Naive B cell (primary cell): ENCODE results near the gene GATAD2A. TPM values are rescaled to one million over a fixed set of nuclear protein-coding genes. Genes with fewer than 3 reads are reported as not detected.
"Not testable (repeated sequence)": the region's sequence is repeated elsewhere in the genome, so short reads cannot be mapped to it uniquely, and the experiment has no call there.

Experiments
- ATAC-seq, 2 donors: fragments of 150-1000 bp; cut with Tn5 transposase; 2 replicates each; pipeline ENCODE4 v1.10.0; 2021; ENCODE audit warnings: low read depth in 2 of 2, mild to moderate bottlenecking in 2 of 2, moderate library complexity in 2 of 2
- DNase-seq: peaks from one replicate; pipeline ENCODE4 v3.0.0; 2022
- H3K27ac Mint-ChIP-seq, 6 donors: one replicate each; pipeline ENCODE4 v1.8.0; 2020 to 2022; ENCODE audit warnings: mild to moderate bottlenecking in 6 of 6, mixed read lengths in 6 of 6, moderate library complexity in 5 of 6, inconsistent platforms in 2 of 6
- H3K27me3 Mint-ChIP-seq, 3 donors: one replicate each; pipeline ENCODE4 v1.8.0; 2021 to 2022; ENCODE audit warnings: mixed read lengths in 3 of 3, mild to moderate bottlenecking in 1 of 3
- H3K36me3 Mint-ChIP-seq, 2 donors: one replicate each; pipeline ENCODE4 v1.8.0; 2020 to 2022; ENCODE audit warnings: mixed read lengths in 2 of 2, inconsistent platforms in 1 of 2, mild to moderate bottlenecking in 1 of 2
- H3K4me1 Mint-ChIP-seq, 3 donors: one replicate each; pipeline ENCODE4 v1.8.0; 2020 to 2022; ENCODE audit warnings: mixed read lengths in 3 of 3, inconsistent platforms in 1 of 3, mild to moderate bottlenecking in 1 of 3, moderate library complexity in 1 of 3
- H3K4me3 Mint-ChIP-seq, 8 donors: one replicate each; pipeline ENCODE4 v1.8.0; 2020 to 2022; ENCODE audit warnings: mild to moderate bottlenecking in 8 of 8, mixed read lengths in 8 of 8, moderate library complexity in 8 of 8, inconsistent platforms in 2 of 8
- H3K9me3 Mint-ChIP-seq, 7 donors: one replicate each; pipeline ENCODE4 v1.8.0; 2020 to 2022; ENCODE audit warnings: mixed read lengths in 7 of 7, mild to moderate bottlenecking in 5 of 7, inconsistent platforms in 2 of 7, moderate library complexity in 1 of 7
- polyA plus RNA-seq, 6 donors: library from polyadenylated mRNA; unstranded; fragments of 300-500 nt; fragmentation: Illumina TruSeq; gene quantifications; one replicate each; pipeline ENCODE4 v1.2.3, GENCODE V29; 2021; ENCODE audit warnings: low read depth in 6 of 6

The GATAD2A gene
- polyA plus RNA-seq, 6 donors from 2014 or later = 2.2 to 19.2 (median 10.6) TPM

GRCh38 chr19:19460761-19461265 lies 55.3 kb downstream of the GATAD2A start:
- Mint-ChIP-seq H3K27me3 (no peaks in the 10 kb centered on the region), H3K4me1 (peaks cover 60 to 69% (median 67%) of the 10 kb centered on the region in 3 donors), H3K4me3 (peak overlapping the region; percentile 63 to 93 (median 86)), H3K27ac (peak overlapping the region; percentile 92 to 98 (median 96)), H3K9me3 (no peaks in the 10 kb centered on the region), H3K36me3 (peaks cover 0 to 9% of the 10 kb centered on the region in 2 donors)
- ATAC-seq (peak; percentile 67 to 75), DNase-seq (peak; percentile 49)

GRCh38 chr19:19461306-19461670 lies 55.8 kb downstream of the GATAD2A start:
- ATAC-seq (no peak), DNase-seq (no peak)
- Mint-ChIP-seq H3K36me3 (peaks cover 5 to 14% of the 10 kb centered on the region in 2 donors), H3K4me3 (peak overlapping the region; percentile 35 to 93 (median 82)), H3K27ac (peak overlapping the region; percentile 92 to 98 (median 96)), H3K4me1 (peaks cover 65 to 69% (median 67%) of the 10 kb centered on the region in 3 donors), H3K9me3 (peaks cover 0 to 4% (median 0%) of the 10 kb centered on the region in 7 donors), H3K27me3 (no peaks in the 10 kb centered on the region)

GRCh38 chr19:19461671-19462622 lies 56.5 kb downstream of the GATAD2A start:
- ATAC-seq = no peak
- no peak for DNase-seq
- Mint-ChIP-seq H3K27me3 (no peaks in the 10 kb centered on the region), H3K27ac (peak overlapping the region; percentile 94 to 98 (median 96)), H3K36me3 (peaks cover 10 to 21% of the 10 kb centered on the region in 2 donors), H3K4me1 (peaks cover 64 to 69% (median 67%) of the 10 kb centered on the region in 3 donors), H3K4me3 (peak overlapping the region in 6 of 8 donors; percentile 77 to 93 (median 82)), H3K9me3 (peaks cover 0 to 8% (median 0%) of the 10 kb centered on the region in 7 donors)

GRCh38 chr19:19463348-19464117 lies 58.1 kb downstream of the GATAD2A start:
- H3K4me1 Mint-ChIP-seq = peaks cover 48 to 62% (median 58%) of the 10 kb centered on the region in 3 donors
- H3K27ac Mint-ChIP-seq = peak overlapping the region in 3 of 6 donors; percentile 42 to 66 (median 53)
- ATAC-seq (no peak), DNase-seq (no peak)
- H3K36me3 Mint-ChIP-seq = peaks cover 24 to 37% of the 10 kb centered on the region in 2 donors
- no peaks in the 10 kb centered on the region for H3K27me3 Mint-ChIP-seq
- H3K4me3 Mint-ChIP-seq = peak overlapping the region in 2 of 8 donors; percentile 25 to 36
- peaks cover 0 to 22% (median 13%) of the 10 kb centered on the region in 7 donors for H3K9me3 Mint-ChIP-seq

- H3K4me1 Mint-ChIP-seq = peaks cover 38 to 52% (median 48%) of the 10 kb centered on the region in 3 donors
- ATAC-seq = no peak
- peak overlapping the region in 2 of 6 donors; percentile 6 to 59 for H3K27ac Mint-ChIP-seq
- H3K36me3 Mint-ChIP-seq = peaks cover 27 to 39% of the 10 kb centered on the region in 2 donors
- no peaks in the 10 kb centered on the region for H3K27me3 Mint-ChIP-seq
- H3K4me3 Mint-ChIP-seq = peak overlapping the region in 1 of 8 donors; percentile 6
- H3K9me3 Mint-ChIP-seq = peaks cover 0 to 29% (median 16%) of the 10 kb centered on the region in 7 donors
- DNase-seq = no peak
These were observed 59.0 kb downstream of the GATAD2A start for GRCh38 chr19:19464339-19465098.

GRCh38 chr19:19465436-19466070 lies 60.1 kb downstream of the GATAD2A start:
- H3K27ac Mint-ChIP-seq = peak overlapping the region in 3 of 6 donors; percentile 59 to 77 (median 76)

GRCh38 chr19:19466201-19466600 lies 60.7 kb downstream of the GATAD2A start:
- H3K4me1 Mint-ChIP-seq = peaks cover 37 to 47% (median 42%) of the 10 kb centered on the region in 3 donors
- H3K4me3 Mint-ChIP-seq = no peak overlapping the region
- peaks cover 0 to 32% (median 19%) of the 10 kb centered on the region in 7 donors for H3K9me3 Mint-ChIP-seq
- peak overlapping the region in 3 of 6 donors; percentile 32 to 76 (median 44) for H3K27ac Mint-ChIP-seq
- DNase-seq (no peak), ATAC-seq (no peak)
- no peaks in the 10 kb centered on the region for H3K27me3 Mint-ChIP-seq
- H3K36me3 Mint-ChIP-seq = peaks cover 27 to 39% of the 10 kb centered on the region in 2 donors

More at GRCh38 chr19:19465436-19466070, 60.1 kb downstream of the GATAD2A start:
- Mint-ChIP-seq H3K36me3 (peaks cover 27 to 39% of the 10 kb centered on the region in 2 donors), H3K9me3 (peaks cover 0 to 31% (median 17%) of the 10 kb centered on the region in 7 donors), H3K27me3 (no peaks in the 10 kb centered on the region), H3K4me1 (peaks cover 37 to 47% (median 44%) of the 10 kb centered on the region in 3 donors), H3K4me3 (no peak overlapping the region)
- no peak for ATAC-seq
- no peak for DNase-seq

- no peaks in the 10 kb centered on the region for H3K27me3 Mint-ChIP-seq
- peaks cover 39 to 44% (median 43%) of the 10 kb centered on the region in 3 donors for H3K4me1 Mint-ChIP-seq
- no peak for DNase-seq
- ATAC-seq = no peak
- peaks cover 0 to 32% (median 19%) of the 10 kb centered on the region in 7 donors for H3K9me3 Mint-ChIP-seq
- H3K27ac Mint-ChIP-seq = peak overlapping the region in 2 of 6 donors; percentile 49 to 57
- H3K36me3 Mint-ChIP-seq = peaks cover 27 to 39% of the 10 kb centered on the region in 2 donors
- H3K4me3 Mint-ChIP-seq = peak overlapping the region in 1 of 8 donors; percentile 35
These were observed 63.1 kb downstream of the GATAD2A start for GRCh38 chr19:19468424-19469050.

GRCh38 chr19:19470579-19470978 lies 65.1 kb downstream of the GATAD2A start:
- DNase-seq (no peak), ATAC-seq (no peak)
- peak overlapping the region in 4 of 6 donors; percentile 60 to 88 (median 80) for H3K27ac Mint-ChIP-seq
- H3K9me3 Mint-ChIP-seq = peaks cover 0 to 32% (median 19%) of the 10 kb centered on the region in 7 donors
- peaks cover 27 to 32% of the 10 kb centered on the region in 2 donors for H3K36me3 Mint-ChIP-seq
- no peaks in the 10 kb centered on the region for H3K27me3 Mint-ChIP-seq
- H3K4me1 Mint-ChIP-seq = peaks cover 34 to 47% (median 41%) of the 10 kb centered on the region in 3 donors
- H3K4me3 Mint-ChIP-seq = peak overlapping the region in 6 of 8 donors; percentile 3 to 73 (median 30)

- H3K9me3 Mint-ChIP-seq = peaks cover 0 to 28% (median 19%) of the 10 kb centered on the region in 7 donors
- H3K27ac Mint-ChIP-seq = peak overlapping the region in 5 of 6 donors; percentile 49 to 91 (median 76)
- no peaks in the 10 kb centered on the region for H3K27me3 Mint-ChIP-seq
- H3K4me1 Mint-ChIP-seq = peaks cover 42 to 53% (median 45%) of the 10 kb centered on the region in 3 donors
- H3K36me3 Mint-ChIP-seq = peaks cover 18 to 21% of the 10 kb centered on the region in 2 donors
- ATAC-seq = peak; percentile 69 to 70
- H3K4me3 Mint-ChIP-seq = peak overlapping the region in 7 of 8 donors; percentile 11 to 87 (median 66)
- no peak for DNase-seq
These were observed 66.2 kb downstream of the GATAD2A start for GRCh38 chr19:19471682-19472081.

GRCh38 chr19:19472106-19472505 lies 66.6 kb downstream of the GATAD2A start:
- peak overlapping the region; percentile 11 to 87 (median 64) for H3K4me3 Mint-ChIP-seq
- H3K4me1 Mint-ChIP-seq = peaks cover 42 to 57% (median 49%) of the 10 kb centered on the region in 3 donors
- not testable (repeated sequence) for DNase-seq, H3K27me3 Mint-ChIP-seq
- H3K9me3 Mint-ChIP-seq = peaks cover 0 to 24% (median 17%) of the 10 kb centered on the region in 7 donors
- H3K36me3 Mint-ChIP-seq = peaks cover 16 to 17% of the 10 kb centered on the region in 2 donors
- ATAC-seq = peak; percentile 11 to 46
- peak overlapping the region in 5 of 6 donors; percentile 76 to 91 (median 79) for H3K27ac Mint-ChIP-seq
